ENCODE data around the gene VGF.

The VGF gene

DNA sequence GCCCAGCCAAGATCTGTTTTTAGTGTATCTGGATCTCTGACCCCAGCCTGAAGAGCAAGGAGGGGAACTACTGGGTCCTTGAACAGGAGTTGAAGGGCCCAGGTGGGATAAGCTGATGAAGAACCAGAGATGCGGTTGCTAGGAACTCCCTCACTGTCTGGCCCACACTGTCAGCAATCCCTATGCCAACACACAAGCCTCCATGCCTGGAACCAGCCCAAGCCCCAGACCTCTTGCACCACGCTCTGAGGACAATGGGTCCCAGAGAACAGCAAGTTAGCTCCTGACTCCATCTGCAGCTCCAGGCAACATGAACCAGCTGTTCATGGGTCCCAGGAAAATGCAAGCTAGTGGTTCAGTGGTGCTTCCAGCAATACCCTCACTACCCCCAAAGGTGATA is 12.3 kb upstream of the VGF start:
- no peak overlapping the region for H3K4me3 ChIP-seq (ENCODE audit: low read length)
- peaks cover 14% of the 10 kb centered on the region for H3K4me1 ChIP-seq (ENCODE audit: insufficient read depth, low read length)
- H3K27me3 ChIP-seq (ENCODE audit: insufficient read depth, low read length) = peaks cover 30% of the 10 kb centered on the region
- peaks cover 4% of the 10 kb centered on the region for H3K9me3 ChIP-seq (ENCODE audit: low read length)
- H2AFZ ChIP-seq (ENCODE audit: low read depth, low read length) = no peak overlapping the region
- H3K36me3 ChIP-seq (ENCODE audit: insufficient read depth, low read length) = no peaks in the 10 kb centered on the region

GRCh38 chr7:101175664-101176063 is 10.3 kb upstream of the VGF start:
- peaks cover 4% of the 10 kb centered on the region for H3K9me3 ChIP-seq (ENCODE audit: low read length)
- H2AFZ ChIP-seq (ENCODE audit: low read depth, low read length) = no peak overlapping the region
- H3K4me3 ChIP-seq (ENCODE audit: low read length) = no peak overlapping the region
- peaks cover 23% of the 10 kb centered on the region for H3K4me1 ChIP-seq (ENCODE audit: insufficient read depth, low read length)
- H3K36me3 ChIP-seq (ENCODE audit: insufficient read depth, low read length) = no peaks in the 10 kb centered on the region
- H3K27me3 ChIP-seq (ENCODE audit: insufficient read depth, low read length) = peaks cover 46% of the 10 kb centered on the region

DNA sequence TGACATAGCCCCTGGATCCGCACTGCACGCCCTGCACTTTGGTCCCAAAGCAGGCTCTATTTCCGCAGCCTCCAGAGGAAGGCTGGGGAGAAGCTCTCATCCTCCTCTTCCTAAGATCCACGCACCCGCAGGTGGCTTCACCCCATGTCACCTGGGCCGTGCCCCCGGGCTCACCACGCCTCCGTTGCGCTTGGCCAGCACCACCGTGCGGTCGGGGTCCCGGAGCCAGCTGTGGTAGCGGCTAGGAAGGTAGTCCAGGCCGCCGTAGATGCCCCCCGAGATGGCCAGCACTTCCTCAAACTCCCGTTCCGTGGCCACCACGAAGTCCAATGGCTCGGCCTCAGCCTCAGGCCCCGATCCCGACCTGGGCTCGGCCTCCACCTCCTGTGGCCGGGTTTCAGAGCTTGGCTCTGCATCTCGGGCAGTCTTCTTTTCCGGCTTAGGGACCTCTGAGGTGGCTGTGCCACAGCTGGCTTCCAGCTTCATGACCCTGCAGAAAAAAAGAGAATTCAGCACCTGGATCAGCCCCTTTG is 9.0 kb upstream of the VGF start:
- peaks cover 4% of the 10 kb centered on the region for H3K9me3 ChIP-seq (ENCODE audit: low read length)
- H2AFZ ChIP-seq (ENCODE audit: low read depth, low read length) = no peak overlapping the region
- H3K27me3 ChIP-seq (ENCODE audit: insufficient read depth, low read length) = peaks cover 51% of the 10 kb centered on the region
- H3K36me3 ChIP-seq (ENCODE audit: insufficient read depth, low read length) = no peaks in the 10 kb centered on the region
- H3K4me3 ChIP-seq (ENCODE audit: low read length) = no peak overlapping the region
- H3K4me1 ChIP-seq (ENCODE audit: insufficient read depth, low read length) = peaks cover 18% of the 10 kb centered on the region

DNA sequence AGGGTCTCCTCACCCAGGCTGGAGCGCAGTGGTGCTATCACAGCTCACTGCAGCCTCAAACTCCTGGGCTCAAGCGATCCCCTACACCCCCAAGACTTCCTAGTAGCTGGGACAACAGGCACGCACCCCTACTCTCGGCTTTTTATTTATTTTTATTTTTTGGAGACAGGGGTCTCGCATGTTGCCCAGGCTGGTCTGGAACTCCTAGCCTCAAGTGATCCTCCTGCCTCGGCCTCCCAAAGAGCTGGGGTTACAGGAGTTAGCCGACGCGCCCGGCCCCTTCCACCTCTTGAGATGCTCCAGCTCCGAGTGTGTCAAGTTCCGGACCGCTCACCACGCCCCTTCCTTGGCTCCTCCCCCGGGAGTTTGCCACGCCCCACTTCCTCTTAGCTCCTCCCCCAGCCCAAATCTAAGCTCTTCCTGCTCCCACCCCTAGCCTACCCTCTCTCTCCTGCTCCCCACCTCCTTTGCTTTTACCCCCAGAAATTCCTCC is 8.4 kb upstream of the VGF start:
- Histone ChIP-seq H3K27me3 (ENCODE audit: insufficient read depth, low read length) (peaks cover 55% of the 10 kb centered on the region), H3K36me3 (ENCODE audit: insufficient read depth, low read length) (no peaks in the 10 kb centered on the region), H3K9me3 (ENCODE audit: low read length) (peaks cover 4% of the 10 kb centered on the region), H2AFZ (ENCODE audit: low read depth, low read length) (no peak overlapping the region), H3K4me1 (ENCODE audit: insufficient read depth, low read length) (peaks cover 22% of the 10 kb centered on the region), H3K4me3 (ENCODE audit: low read length) (no peak overlapping the region)

- peaks cover 27% of the 10 kb centered on the region for H3K4me1 ChIP-seq (ENCODE audit: insufficient read depth, low read length)
- no peaks in the 10 kb centered on the region for H3K36me3 ChIP-seq (ENCODE audit: insufficient read depth, low read length)
- H2AFZ ChIP-seq (ENCODE audit: low read depth, low read length) = no peak overlapping the region
- H3K4me3 ChIP-seq (ENCODE audit: low read length) = no peak overlapping the region
- peaks cover 4% of the 10 kb centered on the region for H3K9me3 ChIP-seq (ENCODE audit: low read length)
- peaks cover 62% of the 10 kb centered on the region for H3K27me3 ChIP-seq (ENCODE audit: insufficient read depth, low read length)
These were observed 7.7 kb upstream of the VGF start for GRCh38 chr7:101172854-101173751.

GRCh38 chr7:101172005-101172853 is 6.9 kb upstream of the VGF start:
- Histone ChIP-seq H2AFZ (ENCODE audit: low read depth, low read length) (no peak overlapping the region), H3K36me3 (ENCODE audit: insufficient read depth, low read length) (no peaks in the 10 kb centered on the region), H3K9me3 (ENCODE audit: low read length) (peaks cover 4% of the 10 kb centered on the region), H3K27me3 (ENCODE audit: insufficient read depth, low read length) (peaks cover 71% of the 10 kb centered on the region), H3K4me1 (ENCODE audit: insufficient read depth, low read length) (peaks cover 36% of the 10 kb centered on the region), H3K4me3 (ENCODE audit: low read length) (no peak overlapping the region)

DNA sequence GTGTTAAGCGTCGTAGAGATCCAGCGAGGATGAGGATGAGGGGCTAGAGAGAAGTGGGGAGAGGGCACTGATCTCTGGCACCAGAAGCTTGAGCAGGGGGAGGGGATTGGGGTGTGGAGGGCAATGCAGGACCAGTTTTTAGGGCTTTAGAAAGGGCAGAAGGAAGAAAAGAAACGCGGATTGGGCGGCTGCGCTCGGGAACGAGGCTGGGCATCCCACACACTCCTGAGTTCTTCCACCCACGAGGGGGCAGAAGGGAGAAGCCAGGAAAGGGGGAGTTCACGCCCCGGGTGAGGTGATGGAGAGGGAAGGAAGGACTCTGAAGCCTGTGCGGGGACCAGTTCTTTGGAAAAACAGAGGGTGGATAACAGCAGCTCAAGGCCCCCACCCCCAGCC is 6.1 kb upstream of the VGF start:
- Histone ChIP-seq H3K4me1 (ENCODE audit: insufficient read depth, low read length) (peaks cover 42% of the 10 kb centered on the region), H3K36me3 (ENCODE audit: insufficient read depth, low read length) (no peaks in the 10 kb centered on the region), H2AFZ (ENCODE audit: low read depth, low read length) (no peak overlapping the region), H3K9me3 (ENCODE audit: low read length) (peaks cover 4% of the 10 kb centered on the region), H3K27me3 (ENCODE audit: insufficient read depth, low read length) (peaks cover 75% of the 10 kb centered on the region), H3K4me3 (ENCODE audit: low read length) (no peak overlapping the region)

DNA sequence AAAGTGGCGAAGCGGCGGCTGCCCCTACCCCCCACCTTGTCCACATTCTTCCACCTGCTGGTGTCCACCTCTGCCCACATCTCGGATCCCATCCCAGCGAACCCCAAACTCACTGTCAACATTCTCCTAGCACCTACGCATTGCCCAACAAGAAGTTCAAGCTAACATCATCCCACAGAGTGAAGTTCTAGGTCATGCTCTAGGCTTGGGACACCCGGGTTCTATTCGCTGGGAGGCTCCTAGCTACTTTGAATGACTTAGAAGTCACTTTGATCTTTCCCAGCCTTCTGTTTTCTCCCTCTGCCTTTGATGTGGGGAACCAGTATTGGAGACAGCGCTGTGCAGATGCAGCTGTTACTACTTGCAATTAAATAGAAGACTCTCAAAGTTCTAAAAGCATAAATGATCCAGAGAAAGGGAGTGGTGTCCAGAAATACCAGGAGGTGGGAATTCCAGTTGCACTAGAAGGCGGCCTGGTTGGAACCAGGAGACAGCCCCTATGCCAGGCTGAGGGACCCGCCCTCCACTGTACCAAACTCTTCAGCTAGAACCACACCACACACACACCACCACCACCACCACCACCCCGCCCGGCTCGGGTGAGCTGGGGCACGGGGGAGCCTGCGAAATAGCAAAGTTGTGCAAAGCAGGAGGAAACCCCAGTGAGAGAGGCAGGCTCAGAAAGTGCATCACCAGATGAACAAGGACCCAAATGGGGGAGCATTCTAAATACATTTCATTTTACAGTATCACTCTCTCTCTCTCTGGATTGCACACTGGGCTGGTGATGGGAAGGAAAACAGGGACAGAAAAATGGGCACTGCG is 5.5 kb upstream of the VGF start:
- Histone ChIP-seq H3K4me1 (ENCODE audit: insufficient read depth, low read length) (peaks cover 48% of the 10 kb centered on the region), H3K27me3 (ENCODE audit: insufficient read depth, low read length) (peaks cover 75% of the 10 kb centered on the region), H3K36me3 (ENCODE audit: insufficient read depth, low read length) (no peaks in the 10 kb centered on the region), H3K4me3 (ENCODE audit: low read length) (no peak overlapping the region), H3K9me3 (ENCODE audit: low read length) (peaks cover 4% of the 10 kb centered on the region), H2AFZ (ENCODE audit: low read depth, low read length) (no peak overlapping the region)

- no peaks in the 10 kb centered on the region for H3K36me3 ChIP-seq (ENCODE audit: insufficient read depth, low read length)
- no peak overlapping the region for H2AFZ ChIP-seq (ENCODE audit: low read depth, low read length)
- H3K4me3 ChIP-seq (ENCODE audit: low read length) = no peak overlapping the region
- peaks cover 4% of the 10 kb centered on the region for H3K9me3 ChIP-seq (ENCODE audit: low read length)
- peaks cover 75% of the 10 kb centered on the region for H3K27me3 ChIP-seq (ENCODE audit: insufficient read depth, low read length)
- H3K4me1 ChIP-seq (ENCODE audit: insufficient read depth, low read length) = peaks cover 53% of the 10 kb centered on the region
These were observed 4.6 kb upstream of the VGF start for GRCh38 chr7:101169838-101170551.

DNA sequence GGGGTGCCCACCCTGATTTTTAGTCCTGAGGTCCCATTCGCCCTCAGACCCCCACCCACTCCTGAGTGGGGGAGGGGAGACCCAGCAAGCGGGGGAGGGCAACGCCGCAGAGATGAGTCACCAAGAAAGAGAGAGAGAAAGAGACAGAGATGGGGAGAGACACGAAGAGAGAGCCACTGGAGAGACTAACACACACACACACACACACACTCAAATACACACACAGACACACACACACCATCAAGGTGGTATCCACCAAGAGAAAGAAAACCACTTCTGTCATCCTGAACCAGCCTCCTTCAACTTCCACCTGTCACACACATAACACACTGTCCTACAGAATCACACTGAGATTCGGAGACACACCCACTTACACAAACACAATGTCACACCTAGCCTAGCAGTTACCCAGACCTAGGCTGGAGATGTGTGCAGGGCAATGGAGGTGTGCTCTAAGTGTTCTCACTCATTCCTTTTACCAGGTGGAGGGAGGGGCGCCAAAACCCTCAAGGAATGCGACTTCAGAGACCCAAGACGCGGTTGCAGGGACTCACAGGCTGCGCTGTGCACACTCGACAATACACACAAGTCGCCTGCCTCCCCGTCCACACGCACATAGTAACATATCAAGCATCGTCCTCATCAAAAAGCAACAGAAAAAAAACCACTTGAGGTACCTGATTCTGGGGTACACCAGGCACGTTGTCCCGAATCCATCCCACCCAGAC is 3.9 kb upstream of the VGF start:
- peaks cover 71% of the 10 kb centered on the region for H3K27me3 ChIP-seq (ENCODE audit: insufficient read depth, low read length)
- no peak overlapping the region for H3K4me3 ChIP-seq (ENCODE audit: low read length)
- H3K4me1 ChIP-seq (ENCODE audit: insufficient read depth, low read length) = peaks cover 60% of the 10 kb centered on the region
- peaks cover 2% of the 10 kb centered on the region for H3K9me3 ChIP-seq (ENCODE audit: low read length)
- no peak overlapping the region for H2AFZ ChIP-seq (ENCODE audit: low read depth, low read length)
- H3K36me3 ChIP-seq (ENCODE audit: insufficient read depth, low read length) = no peaks in the 10 kb centered on the region

DNA sequence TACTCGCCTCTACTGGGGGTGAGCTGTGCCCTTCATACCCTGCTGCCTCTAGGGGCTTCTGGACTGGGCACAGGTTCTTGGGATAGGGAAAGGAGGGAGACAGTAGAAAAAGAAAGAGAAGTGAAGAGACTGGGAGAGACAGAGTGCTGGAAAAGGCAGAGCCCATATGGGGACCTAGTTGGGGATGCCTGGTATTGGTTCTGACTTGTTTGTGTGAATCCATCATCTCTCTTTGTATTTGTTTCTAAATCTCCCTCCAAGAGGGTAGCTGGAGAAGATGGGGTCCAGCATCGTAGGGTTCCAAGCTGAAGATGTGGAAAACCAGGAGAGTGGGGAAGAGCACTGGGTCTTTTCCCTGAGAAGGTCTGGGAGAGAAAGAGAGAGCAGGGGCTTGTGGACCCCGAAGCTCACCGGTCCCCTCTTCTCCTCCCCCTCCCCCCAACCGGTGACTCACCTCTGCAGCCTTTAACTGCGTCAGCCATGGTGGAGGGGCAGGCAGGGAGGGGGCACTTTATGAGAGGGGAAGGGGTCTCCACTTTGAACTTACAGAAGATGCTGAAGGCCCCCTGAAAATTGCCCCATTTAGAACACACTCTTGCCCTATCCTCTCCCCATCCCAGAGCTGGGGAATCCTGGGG is 3.2 kb upstream of the VGF start:
- Histone ChIP-seq H3K36me3 (ENCODE audit: insufficient read depth, low read length) (no peaks in the 10 kb centered on the region), H3K4me1 (ENCODE audit: insufficient read depth, low read length) (peaks cover 67% of the 10 kb centered on the region), H3K27me3 (ENCODE audit: insufficient read depth, low read length) (peaks cover 64% of the 10 kb centered on the region), H2AFZ (ENCODE audit: low read depth, low read length) (no peak overlapping the region), H3K9me3 (ENCODE audit: low read length) (no peaks in the 10 kb centered on the region), H3K4me3 (ENCODE audit: low read length) (no peak overlapping the region)

All from neuron (in vitro differentiated cells).